ENCODE measurements around the gene GRIK4.
"Not testable (repeated sequence)": the region's sequence is repeated elsewhere in the genome, so short reads cannot be mapped to it uniquely, and the experiment has no call there.

GRIK4 gene

DNA sequence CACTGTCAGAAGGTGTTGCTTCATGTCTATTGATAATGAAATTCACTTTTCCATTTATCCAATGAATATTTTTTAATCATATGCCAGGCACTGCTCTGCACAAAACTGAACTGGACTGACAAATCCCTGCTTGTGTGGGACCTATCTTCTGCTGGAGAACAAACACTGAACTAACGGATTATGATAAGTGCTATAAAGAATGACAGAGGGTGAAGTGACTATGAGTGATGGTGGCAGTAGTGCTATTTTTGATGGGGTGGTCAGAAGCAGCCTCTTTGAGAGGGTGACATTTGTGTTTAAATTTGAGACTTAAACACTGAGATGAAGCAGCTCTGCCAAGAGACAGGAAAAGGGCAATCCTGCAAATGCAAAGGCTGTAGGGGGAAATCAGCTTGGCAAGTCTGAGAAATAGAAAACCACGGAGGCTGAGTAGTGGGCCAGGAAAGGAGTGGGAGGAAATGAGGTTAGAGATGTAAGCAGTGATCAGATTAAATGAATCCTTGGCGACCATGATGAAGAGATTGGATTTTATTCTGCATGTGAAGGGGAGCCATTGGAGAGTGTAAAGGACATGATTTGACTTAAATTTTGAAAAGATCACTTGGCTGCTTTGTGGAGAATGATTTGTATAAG lies 518.4 kb downstream of the GRIK4 start:
- TF ChIP-seq, protein P1, sequence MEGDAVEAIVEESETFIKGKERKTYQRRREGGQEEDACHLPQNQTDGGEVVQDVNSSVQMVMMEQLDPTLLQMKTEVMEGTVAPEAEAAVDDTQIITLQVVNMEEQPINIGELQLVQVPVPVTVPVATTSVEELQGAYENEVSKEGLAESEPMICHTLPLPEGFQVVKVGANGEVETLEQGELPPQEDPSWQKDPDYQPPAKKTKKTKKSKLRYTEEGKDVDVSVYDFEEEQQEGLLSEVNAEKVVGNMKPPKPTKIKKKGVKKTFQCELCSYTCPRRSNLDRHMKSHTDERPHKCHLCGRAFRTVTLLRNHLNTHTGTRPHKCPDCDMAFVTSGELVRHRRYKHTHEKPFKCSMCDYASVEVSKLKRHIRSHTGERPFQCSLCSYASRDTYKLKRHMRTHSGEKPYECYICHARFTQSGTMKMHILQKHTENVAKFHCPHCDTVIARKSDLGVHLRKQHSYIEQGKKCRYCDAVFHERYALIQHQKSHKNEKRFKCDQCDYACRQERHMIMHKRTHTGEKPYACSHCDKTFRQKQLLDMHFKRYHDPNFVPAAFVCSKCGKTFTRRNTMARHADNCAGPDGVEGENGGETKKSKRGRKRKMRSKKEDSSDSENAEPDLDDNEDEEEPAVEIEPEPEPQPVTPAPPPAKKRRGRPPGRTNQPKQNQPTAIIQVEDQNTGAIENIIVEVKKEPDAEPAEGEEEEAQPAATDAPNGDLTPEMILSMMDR (IDR thresholded peaks at IDR 0.05; ENCODE audit: low read depth, low read length, missing control alignments): no peak
- in situ Hi-C loops (cut with HindIII; ENCODE audit: low sequenced_read_pairs): no loop called here
- no peak for DNase-seq (ENCODE audit: low read depth)
- no peak overlapping the region for H3K4me3 ChIP-seq (ENCODE audit: low read depth, low read length)

DNA sequence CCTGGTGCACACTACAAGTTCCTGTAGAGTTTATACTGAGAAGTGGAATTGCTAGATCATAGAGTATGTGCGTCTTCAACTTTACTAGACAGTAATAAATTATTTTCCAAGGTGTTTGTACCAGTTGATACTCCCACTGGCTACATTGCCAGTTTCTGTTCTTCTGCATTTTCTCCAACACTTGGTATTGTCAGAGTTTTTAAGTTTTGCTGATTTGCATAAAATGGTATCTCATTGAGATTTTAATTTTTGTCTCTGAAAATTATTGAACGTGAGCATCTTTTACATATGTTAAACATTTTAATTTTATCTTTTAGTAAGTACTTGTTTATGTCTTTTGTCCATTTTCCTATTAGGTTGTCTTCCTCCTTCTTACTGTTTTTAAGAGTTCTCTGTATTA lies 519.6 kb downstream of the GRIK4 start:
- H3K4me3 ChIP-seq (ENCODE audit: low read depth, low read length): no peak overlapping the region
- TF ChIP-seq, protein P1 (IDR thresholded peaks at IDR 0.05; ENCODE audit: low read depth, low read length, missing control alignments): no peak
- in situ Hi-C loops (cut with HindIII; ENCODE audit: low sequenced_read_pairs): no loop called here
- DNase-seq (ENCODE audit: low read depth): no peak

DNA sequence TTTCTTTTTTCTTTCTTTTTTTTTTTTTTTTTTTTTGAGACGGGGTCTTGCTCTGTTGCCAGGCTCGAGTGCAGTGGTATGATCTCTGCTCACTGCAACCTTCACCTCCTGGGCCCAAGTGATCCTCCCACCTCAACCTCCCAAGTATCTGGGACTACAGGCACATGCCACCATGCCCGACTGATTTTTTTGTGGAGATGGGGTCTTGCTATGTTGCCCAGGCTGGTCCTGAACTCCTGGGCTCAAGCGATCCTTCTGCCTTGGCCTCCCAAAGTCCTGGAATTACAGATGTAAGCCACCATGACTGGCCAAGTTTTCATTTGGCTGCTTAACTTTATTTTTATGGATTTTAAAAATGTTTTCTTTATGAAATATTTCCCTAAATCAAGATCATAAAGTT lies 520.1 kb downstream of the GRIK4 start:
- DNase-seq (ENCODE audit: low read depth); H3K4me3 ChIP-seq (ENCODE audit: low read depth, low read length); in situ Hi-C loops (cut with HindIII; ENCODE audit: low sequenced_read_pairs): not testable (repeated sequence)

DNA sequence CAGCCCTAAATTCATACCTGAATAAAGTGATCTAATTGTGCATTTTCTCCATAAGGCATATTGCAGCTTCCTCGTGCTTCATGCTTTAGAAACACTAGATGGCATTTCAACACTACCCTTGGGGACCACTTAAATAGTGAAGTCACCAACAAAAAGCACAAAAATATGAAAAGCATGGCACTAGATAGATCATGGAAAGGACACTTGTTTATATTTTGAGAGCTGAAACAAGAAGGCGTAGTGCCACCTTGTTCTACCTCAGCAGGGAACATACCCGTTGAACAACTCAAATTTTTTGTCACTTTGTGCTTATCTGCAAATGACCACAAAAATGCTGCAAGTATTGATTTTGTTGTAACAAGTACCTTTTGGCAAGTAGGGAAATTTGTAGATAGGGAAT lies 521.0 kb downstream of the GRIK4 start:
- in situ Hi-C loops (cut with HindIII; ENCODE audit: low sequenced_read_pairs): no loop called here
- H3K4me3 ChIP-seq (ENCODE audit: low read depth, low read length): no peak overlapping the region
- no peak for DNase-seq (ENCODE audit: low read depth)
- TF ChIP-seq, protein P1 (IDR thresholded peaks at IDR 0.05; ENCODE audit: low read depth, low read length, missing control alignments): no peak

DNA sequence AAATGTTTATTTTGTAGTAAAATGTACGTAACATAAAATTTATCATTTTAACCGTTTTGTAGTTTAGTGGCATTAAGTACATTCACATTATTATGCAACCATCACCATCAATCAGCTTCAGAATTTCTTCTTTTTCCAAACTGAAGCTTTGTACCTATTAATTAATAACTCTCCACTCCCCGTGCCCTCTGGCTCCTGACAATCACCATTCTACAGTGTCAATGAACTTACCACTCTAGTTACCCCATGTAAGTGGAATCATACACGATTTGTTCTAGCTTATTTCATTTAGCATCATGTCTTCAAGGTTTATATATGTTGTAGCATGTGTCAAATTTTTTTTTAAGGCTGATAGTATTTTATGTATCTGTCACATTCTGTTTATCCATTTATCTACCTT lies 522.1 kb downstream of the GRIK4 start:
- no peak for DNase-seq (ENCODE audit: low read depth)
- TF ChIP-seq, protein P1 (IDR thresholded peaks at IDR 0.05; ENCODE audit: low read depth, low read length, missing control alignments): no peak
- in situ Hi-C loops (cut with HindIII; ENCODE audit: low sequenced_read_pairs): no loop called here
- H3K4me3 ChIP-seq (ENCODE audit: low read depth, low read length): no peak overlapping the region

DNA sequence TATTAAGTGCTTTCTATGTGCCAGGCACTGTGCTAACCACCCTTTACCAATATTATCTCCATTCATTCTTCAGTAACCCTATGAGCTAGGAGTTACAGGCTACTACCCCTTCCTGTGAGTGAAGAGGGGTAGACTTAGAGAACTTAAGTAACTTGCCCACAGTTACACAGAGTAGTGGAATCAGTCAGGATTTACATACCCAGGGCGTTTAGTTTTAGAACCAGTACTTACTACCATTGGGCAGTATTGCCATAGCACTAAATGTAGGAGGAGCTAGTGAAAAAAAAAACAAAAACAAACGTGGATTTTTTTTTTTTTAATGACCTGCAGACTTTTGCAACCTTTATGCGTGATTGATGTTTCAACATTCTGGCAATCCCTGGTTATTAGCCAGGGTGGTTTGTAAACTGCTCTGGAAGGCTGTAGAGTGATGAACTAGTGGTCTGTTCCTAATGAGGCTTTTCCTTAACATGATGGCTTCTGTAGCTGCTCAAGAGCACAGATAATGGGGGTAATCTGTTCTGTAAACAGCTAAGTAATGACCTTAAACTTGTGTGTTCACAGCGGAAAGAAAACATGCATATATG lies 523.7 kb downstream of the GRIK4 start:
- TF ChIP-seq, protein P1 (IDR thresholded peaks at IDR 0.05; ENCODE audit: low read depth, low read length, missing control alignments): no peak
- no peak for DNase-seq (ENCODE audit: low read depth)
- H3K4me3 ChIP-seq (ENCODE audit: low read depth, low read length): no peak overlapping the region
- in situ Hi-C loops (cut with HindIII; ENCODE audit: low sequenced_read_pairs): no loop called here

DNA sequence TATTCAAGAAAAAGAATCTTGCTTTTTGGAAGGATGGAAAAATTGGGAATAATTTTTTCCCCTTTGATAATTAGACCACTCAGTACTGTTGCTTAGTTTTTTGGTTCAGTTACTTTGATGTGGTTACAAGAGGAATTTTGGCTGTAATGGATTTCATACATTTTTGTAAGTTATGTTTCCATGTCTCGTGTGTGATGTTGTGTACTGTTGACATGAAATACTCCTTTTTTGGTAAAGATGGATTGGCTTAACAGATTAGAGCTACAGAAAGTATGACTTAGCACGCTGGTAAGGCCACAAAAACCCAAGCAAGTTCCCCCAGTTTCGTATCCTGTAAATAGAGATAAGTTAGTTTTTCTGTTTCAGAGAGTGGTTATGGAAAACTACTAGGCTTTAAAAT lies 524.2 kb downstream of the GRIK4 start:
- no peak for DNase-seq (ENCODE audit: low read depth)
- no peak overlapping the region for H3K4me3 ChIP-seq (ENCODE audit: low read depth, low read length)
- in situ Hi-C loops (cut with HindIII; ENCODE audit: low sequenced_read_pairs): no loop called here
- TF ChIP-seq, protein P1 (IDR thresholded peaks at IDR 0.05; ENCODE audit: low read depth, low read length, missing control alignments): no peak

Data from astrocyte of the cerebellum (primary cell).